ENCODE results near the gene GNAL. TPM values are rescaled to one million over a fixed set of nuclear protein-coding genes. Genes with fewer than 3 reads are reported as not detected.
A peak's percentile ranks its signal among the peaks of the same experiment; 100 is the strongest.

The GNAL gene
- total RNA-seq, 1 donor from 2014 or later: 9.7 TPM

DNA sequence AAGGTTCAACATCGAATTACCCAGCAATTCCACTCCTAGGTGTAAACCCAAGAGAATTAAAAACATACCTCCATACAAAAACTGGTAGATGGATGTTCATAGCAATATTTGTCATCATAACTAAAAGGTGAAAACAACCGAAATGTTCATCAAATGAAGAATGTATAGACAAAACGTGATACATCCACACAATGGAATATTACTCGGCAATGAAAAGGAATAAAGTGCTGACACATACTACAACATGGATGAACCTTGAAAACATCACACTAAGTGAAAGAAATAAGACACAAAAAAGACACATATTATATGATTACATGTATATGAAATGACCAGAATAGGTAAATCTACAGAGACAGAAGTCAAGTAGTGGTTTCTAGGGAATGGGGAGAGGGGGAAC lies 141.5 kb downstream of the GNAL start:
- Mint-ChIP-seq H3K36me3 (ENCODE audit: low read depth, unreplicated experiment) (no peaks in the 10 kb centered on the region), H3K4me1 (ENCODE audit: unreplicated experiment) (peaks cover 4% of the 10 kb centered on the region), H3K4me3 (ENCODE audit: unreplicated experiment) (no peak overlapping the region), H3K27ac (ENCODE audit: unreplicated experiment) (no peak overlapping the region), H3K9me3 (ENCODE audit: unreplicated experiment) (no peaks in the 10 kb centered on the region), H3K27me3 (ENCODE audit: unreplicated experiment) (peaks cover 1% of the 10 kb centered on the region)
- DNase-seq (ENCODE audit: low spot score): no peak
- TF ChIP-seq CTCF (IDR thresholded peaks at IDR 0.05; ENCODE audit: unreplicated experiment): no peak

DNA sequence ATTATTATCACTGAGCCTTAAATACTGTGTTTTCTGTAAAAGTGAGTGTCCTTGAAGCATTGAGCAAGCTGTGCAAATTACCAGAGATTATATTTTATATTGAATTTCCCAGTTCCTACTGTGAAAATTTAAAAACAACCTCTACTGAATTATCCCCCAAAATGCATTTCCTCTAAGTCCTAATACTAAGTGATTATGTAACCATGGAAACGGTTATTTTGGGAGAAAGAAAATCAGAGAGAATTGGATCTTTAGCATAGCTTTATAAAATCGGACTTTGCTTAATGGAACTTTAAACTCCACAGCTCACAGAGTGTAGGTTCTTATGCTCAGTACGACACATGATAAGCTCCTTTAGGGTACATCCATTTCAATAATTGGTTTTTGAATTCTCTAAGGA lies 142.9 kb downstream of the GNAL start:
- DNase-seq (ENCODE audit: low spot score): no peak
- Mint-ChIP-seq H3K27ac (ENCODE audit: unreplicated experiment) (no peak overlapping the region), H3K9me3 (ENCODE audit: unreplicated experiment) (no peaks in the 10 kb centered on the region), H3K36me3 (ENCODE audit: low read depth, unreplicated experiment) (no peaks in the 10 kb centered on the region), H3K4me3 (ENCODE audit: unreplicated experiment) (no peak overlapping the region), H3K27me3 (ENCODE audit: unreplicated experiment) (no peaks in the 10 kb centered on the region), H3K4me1 (ENCODE audit: unreplicated experiment) (peaks cover 4% of the 10 kb centered on the region)
- no peak for TF ChIP-seq CTCF (IDR thresholded peaks at IDR 0.05; ENCODE audit: unreplicated experiment)

DNA sequence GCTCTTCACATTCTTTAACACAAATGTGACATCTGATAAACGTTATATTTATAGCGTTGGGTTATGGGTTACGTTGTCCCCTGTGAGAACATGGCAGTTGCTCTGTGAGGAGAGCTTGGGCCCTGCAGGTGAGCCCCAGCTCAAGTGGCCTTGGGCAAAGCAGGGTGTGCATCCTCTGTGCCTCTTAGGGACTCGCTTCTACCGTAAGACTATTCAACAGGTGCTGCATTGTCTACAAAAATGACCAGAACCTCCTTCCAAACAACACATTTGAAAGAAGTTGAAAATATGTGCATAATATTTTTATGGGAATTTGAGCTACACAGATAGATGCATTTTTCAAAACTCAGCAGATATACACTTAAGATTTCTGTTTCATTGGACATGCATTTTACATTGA lies 145.7 kb downstream of the GNAL start:
- H3K4me1 Mint-ChIP-seq (ENCODE audit: unreplicated experiment): peaks cover 7% of the 10 kb centered on the region
- H3K36me3 Mint-ChIP-seq (ENCODE audit: low read depth, unreplicated experiment): no peaks in the 10 kb centered on the region
- no peak overlapping the region for H3K4me3 Mint-ChIP-seq (ENCODE audit: unreplicated experiment)
- TF ChIP-seq CTCF (IDR thresholded peaks at IDR 0.05; ENCODE audit: unreplicated experiment): no peak
- no peaks in the 10 kb centered on the region for H3K27me3 Mint-ChIP-seq (ENCODE audit: unreplicated experiment)
- DNase-seq (ENCODE audit: low spot score): no peak
- no peaks in the 10 kb centered on the region for H3K9me3 Mint-ChIP-seq (ENCODE audit: unreplicated experiment)
- H3K27ac Mint-ChIP-seq (ENCODE audit: unreplicated experiment): no peak overlapping the region

DNA sequence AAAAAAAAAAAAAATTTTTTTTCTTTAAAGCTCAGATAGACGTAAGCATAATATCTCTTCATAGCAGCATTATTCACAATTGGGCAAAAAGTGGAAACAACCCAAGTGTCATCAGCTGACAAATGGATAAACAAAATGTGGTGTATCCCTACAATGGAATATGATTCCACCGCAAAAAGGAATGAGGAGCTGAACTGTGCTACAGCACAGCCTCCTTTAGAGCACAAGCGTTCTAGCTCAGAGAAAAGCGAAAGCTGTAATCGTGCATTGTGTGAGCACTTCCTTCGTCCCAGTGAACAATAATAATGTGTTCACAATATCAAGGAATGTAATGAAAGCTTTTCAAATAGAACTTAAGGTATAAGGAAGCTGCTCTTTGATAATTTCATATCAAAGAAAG lies 150.5 kb downstream of the GNAL start:
- no peak for TF ChIP-seq CTCF (IDR thresholded peaks at IDR 0.05; ENCODE audit: unreplicated experiment)
- no peak for DNase-seq (ENCODE audit: low spot score)
- Mint-ChIP-seq H3K27ac (ENCODE audit: unreplicated experiment) (peak overlapping the region; percentile 3), H3K4me1 (ENCODE audit: unreplicated experiment) (peaks cover 13% of the 10 kb centered on the region), H3K27me3 (ENCODE audit: unreplicated experiment) (no peaks in the 10 kb centered on the region), H3K9me3 (ENCODE audit: unreplicated experiment) (no peaks in the 10 kb centered on the region), H3K36me3 (ENCODE audit: low read depth, unreplicated experiment) (no peaks in the 10 kb centered on the region), H3K4me3 (ENCODE audit: unreplicated experiment) (no peak overlapping the region)

DNA sequence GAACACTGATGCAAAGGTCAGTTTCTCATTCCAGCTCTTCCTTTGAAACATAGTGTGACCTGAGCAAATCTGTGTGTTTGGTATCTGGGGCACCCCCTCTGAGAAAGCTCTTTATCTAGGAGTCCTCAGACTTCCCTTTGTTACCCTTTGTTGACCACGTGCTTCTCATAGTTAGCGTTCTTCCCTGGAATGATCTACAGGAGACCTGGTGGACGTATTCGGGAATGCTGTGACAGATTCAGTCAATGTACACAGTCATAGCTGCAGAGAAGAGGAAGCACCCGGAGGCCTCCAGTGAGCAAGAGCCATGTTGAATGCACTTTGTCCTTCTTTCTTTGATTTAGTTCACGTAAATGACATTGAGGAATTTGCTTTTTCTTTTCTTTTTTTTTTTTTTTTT lies 151.4 kb downstream of the GNAL start:
- Mint-ChIP-seq H3K9me3 (ENCODE audit: unreplicated experiment) (no peaks in the 10 kb centered on the region), H3K4me3 (ENCODE audit: unreplicated experiment) (no peak overlapping the region), H3K27me3 (ENCODE audit: unreplicated experiment) (no peaks in the 10 kb centered on the region), H3K4me1 (ENCODE audit: unreplicated experiment) (peaks cover 17% of the 10 kb centered on the region), H3K36me3 (ENCODE audit: low read depth, unreplicated experiment) (no peaks in the 10 kb centered on the region), H3K27ac (ENCODE audit: unreplicated experiment) (peak overlapping the region; percentile 3)
- no peak for TF ChIP-seq CTCF (IDR thresholded peaks at IDR 0.05; ENCODE audit: unreplicated experiment)
- DNase-seq (ENCODE audit: low spot score): no peak

Data from endothelial cell (in vitro differentiated cells).